Caco-2 (cell line): Measurements from ENCODE around the gene CAPN3. TPM values are rescaled to one million over a fixed set of nuclear protein-coding genes. Genes with fewer than 3 reads are reported as not detected.

Source experiments
- BruUV-seq: library from RNA; stranded (reverse); fragments of 400-500 nt; replicated peaks from 2 replicates; lab custom pipeline; 2021; lab: Mats Ljungman, UMichigan
- CTCF ChIA-PET: fragments of 300-600 bp; sonication (Branson Sonifier 250); formaldehyde crosslinking; loops from one replicate; lab custom pipeline; 2022; ENCODE audit warnings: antibody characterized with exemption; lab: Charles Lee
- POLR2A ChIA-PET: fragments of 300-600 bp; sonication (Branson Sonifier 250); formaldehyde crosslinking; loops from one replicate; lab custom pipeline; 2022; ENCODE audit warnings: antibody characterized with exemption; lab: Charles Lee
- DNase-seq, 2 experiments: peaks; one replicate each; pipeline versions ENCODE4 v3.0.0 to v3.0.0-alpha.2; 2020 to 2022
- H3K27me3 ChIP-seq: replicated peaks from 2 replicates; pipeline ENCODE4 v1.6.0; 2011; ENCODE audit warnings: low read length; ENCODE audit not compliant: control insufficient read depth, insufficient read depth
- H3K36me3 ChIP-seq: 2 replicates; pipeline ENCODE4 v1.5.1; 2011; ENCODE audit warnings: low read length; ENCODE audit not compliant: control insufficient read depth, insufficient read depth
- H3K4me1 ChIP-seq: fragments of 250-450 bp; sonication (Bioruptor Pico); 2 replicates; pipeline ENCODE4 v1.5.1; 2020; ENCODE audit warnings: mild to moderate bottlenecking
- H3K4me3 ChIP-seq: 2 replicates; pipeline ENCODE4 v1.5.1; 2011; ENCODE audit warnings: low read depth, mild to moderate bottlenecking, control low read depth, low read length
- H3K9me3 ChIP-seq: fragments of 250-450 bp; sonication (Bioruptor Pico); 2 replicates; pipeline ENCODE4 v1.5.1; 2020; ENCODE audit warnings: mild to moderate bottlenecking, moderate library complexity
- H3K27ac Mint-ChIP-seq: one replicate; pipeline ENCODE4 v1.8.0; 2022; ENCODE audit warnings: mixed read lengths; ENCODE audit not compliant: unreplicated experiment
- H3K27me3 Mint-ChIP-seq: one replicate; pipeline ENCODE4 v1.8.0; 2022; ENCODE audit warnings: mixed read lengths; ENCODE audit not compliant: insufficient read depth, unreplicated experiment
- H3K36me3 Mint-ChIP-seq: one replicate; pipeline ENCODE4 v1.8.0; 2022; ENCODE audit warnings: mild to moderate bottlenecking, mixed read lengths; ENCODE audit not compliant: insufficient read depth, unreplicated experiment
- H3K4me1 Mint-ChIP-seq: one replicate; pipeline ENCODE4 v1.8.0; 2022; ENCODE audit warnings: low read depth, mixed read lengths; ENCODE audit not compliant: unreplicated experiment
- H3K4me3 Mint-ChIP-seq: one replicate; pipeline ENCODE4 v1.8.0; 2022; ENCODE audit warnings: mild to moderate bottlenecking, moderate library complexity, mixed read lengths; ENCODE audit not compliant: unreplicated experiment
- H3K9me3 Mint-ChIP-seq: one replicate; pipeline ENCODE4 v1.8.0; 2022; ENCODE audit warnings: mixed read lengths; ENCODE audit not compliant: unreplicated experiment
- CTCF ChIP-seq, 2 experiments: fragments of 200-600 bp in 1 of 2; IDR thresholded peaks; 1 replicate in 1 of 2; 2 replicates in 1 of 2; pipeline versions ENCODE4 v1.5.1 to v1.8.0; 2011 to 2022; ENCODE audit warnings: antibody characterized with exemption in 1 of 2, control low read depth in 1 of 2, inconsistent platforms in 1 of 2, low read depth in 1 of 2, low read length in 1 of 2, mild to moderate bottlenecking in 1 of 2, moderate library complexity in 1 of 2; ENCODE audit not compliant: insufficient read depth in 1 of 2, severe bottlenecking in 1 of 2, unreplicated experiment in 1 of 2
- intact Hi-C: fragments of 100-400 bp; cut with micrococcal nuclease; formaldehyde crosslinking; loops from one replicate; pipeline ENCODE4 v1.10.0; 2022; ENCODE audit not compliant: unreplicated experiment
- total RNA-seq: library from RNA; stranded (reverse); gene quantifications from 2 replicates; pipeline ENCODE4 v1.2.3, GENCODE V29; 2022

CAPN3 gene
- total RNA-seq, 1 experiment from 2014 or later = 0.66 TPM

DNA sequence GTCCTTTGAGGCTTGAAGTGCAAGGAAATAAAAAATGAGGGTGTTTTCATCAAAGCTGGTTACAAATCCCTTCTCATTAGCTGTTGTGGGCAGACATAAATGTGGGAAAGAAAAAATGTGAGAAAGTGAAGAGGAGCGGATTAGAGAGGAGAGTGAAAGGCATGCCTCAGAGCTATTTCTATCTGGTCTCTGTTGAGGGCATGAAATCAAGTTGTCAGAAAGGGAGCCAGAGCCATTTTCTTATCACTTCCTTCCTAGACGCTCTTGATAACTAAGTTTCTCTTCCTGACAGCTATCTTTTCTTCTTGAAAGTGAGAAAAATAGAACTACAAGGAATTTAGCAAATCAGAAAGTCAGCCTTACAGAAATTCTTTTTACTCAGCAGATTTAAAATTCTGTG is 20.8 kb upstream of the CAPN3 start:
- H3K4me1 Mint-ChIP-seq = no peaks in the 10 kb centered on the region
- Histone ChIP-seq H3K4me3 (no peak overlapping the region), H3K27me3 (no peaks in the 10 kb centered on the region), H3K4me1 (no peaks in the 10 kb centered on the region), H3K9me3 (peaks cover 8% of the 10 kb centered on the region), H3K36me3 (no peaks in the 10 kb centered on the region)
- no peaks in the 10 kb centered on the region for H3K27me3 Mint-ChIP-seq
- H3K9me3 Mint-ChIP-seq = peaks cover 12% of the 10 kb centered on the region
- intact Hi-C loops = no loop called here
- POLR2A ChIA-PET = no interaction called here
- no peaks in the 10 kb centered on the region for H3K36me3 Mint-ChIP-seq
- H3K27ac Mint-ChIP-seq = no peak overlapping the region
- no TSS peak for BruUV-seq
- TF ChIP-seq CTCF (IDR thresholded peaks at IDR 0.05; ENCODE audit: insufficient read depth in 1 of 2, low read depth in 1 of 2, low read length in 1 of 2, severe bottlenecking in 1 of 2, unreplicated experiment in 1 of 2) = no peak
- no peak for DNase-seq
- CTCF ChIA-PET = no interaction called here
- H3K4me3 Mint-ChIP-seq = no peak overlapping the region

DNA sequence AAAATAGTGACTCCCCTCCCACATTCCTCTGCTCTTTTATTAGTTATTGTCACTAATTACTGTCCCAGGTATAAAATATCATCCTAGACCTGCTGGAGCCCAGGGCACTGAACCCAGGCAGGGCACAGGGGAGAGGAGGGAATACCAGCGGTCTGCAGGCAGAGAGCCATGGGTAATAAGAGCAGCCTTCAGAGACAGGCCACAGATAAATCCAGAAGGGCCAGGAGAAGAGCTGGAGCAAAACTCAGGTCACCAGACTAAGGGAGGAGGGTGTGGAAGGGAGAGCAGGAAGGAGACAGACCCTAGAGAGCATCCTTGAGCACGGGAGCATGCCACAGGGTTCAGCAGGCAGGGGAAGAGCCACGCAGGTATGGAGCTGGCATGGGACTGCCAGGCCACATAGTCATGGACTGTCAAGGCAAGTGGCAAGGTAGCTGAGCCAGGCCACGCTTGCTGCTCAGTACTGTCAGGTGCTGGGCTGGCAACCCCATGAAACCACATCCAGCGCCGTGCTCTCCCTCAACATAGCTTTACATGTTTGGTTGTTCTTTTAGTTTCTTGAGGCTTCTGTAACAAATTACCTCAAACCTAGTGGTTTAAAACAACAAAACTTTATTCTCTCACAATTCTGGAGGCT is 15.6 kb upstream of the CAPN3 start:
- Histone ChIP-seq H3K36me3 (no peaks in the 10 kb centered on the region), H3K4me3 (no peak overlapping the region), H3K27me3 (no peaks in the 10 kb centered on the region), H3K9me3 (no peaks in the 10 kb centered on the region), H3K4me1 (no peaks in the 10 kb centered on the region)
- CTCF ChIA-PET = no interaction called here
- POLR2A ChIA-PET = no interaction called here
- intact Hi-C loops = no loop called here
- Mint-ChIP-seq H3K27ac (no peak overlapping the region), H3K27me3 (no peaks in the 10 kb centered on the region), H3K4me1 (no peaks in the 10 kb centered on the region), H3K36me3 (no peaks in the 10 kb centered on the region), H3K9me3 (no peaks in the 10 kb centered on the region), H3K4me3 (no peak overlapping the region)
- no peak for TF ChIP-seq CTCF (IDR thresholded peaks at IDR 0.05; ENCODE audit: insufficient read depth in 1 of 2, low read depth in 1 of 2, low read length in 1 of 2, severe bottlenecking in 1 of 2, unreplicated experiment in 1 of 2)
- DNase-seq = no peak
- BruUV-seq = no TSS peak

- Histone ChIP-seq H3K27me3 (no peaks in the 10 kb centered on the region), H3K36me3 (no peaks in the 10 kb centered on the region), H3K4me3 (no peak overlapping the region), H3K9me3 (no peaks in the 10 kb centered on the region), H3K4me1 (no peaks in the 10 kb centered on the region)
- intact Hi-C loops = no loop called here
- Mint-ChIP-seq H3K27me3 (no peaks in the 10 kb centered on the region), H3K27ac (no peak overlapping the region), H3K4me3 (no peak overlapping the region), H3K36me3 (no peaks in the 10 kb centered on the region), H3K9me3 (no peaks in the 10 kb centered on the region), H3K4me1 (no peaks in the 10 kb centered on the region)
- CTCF ChIA-PET = no interaction called here
- no peak for DNase-seq
- BruUV-seq = no TSS peak
- TF ChIP-seq CTCF (IDR thresholded peaks at IDR 0.05; ENCODE audit: insufficient read depth in 1 of 2, low read depth in 1 of 2, low read length in 1 of 2, severe bottlenecking in 1 of 2, unreplicated experiment in 1 of 2) = no peak
- POLR2A ChIA-PET = no interaction called here
These were observed 14.5 kb upstream of the CAPN3 start for GRCh38 chr15:42344763-42345162.
